Measurements from ENCODE around the gene KIF5A.

Gene KIF5A

GRCh38 chr12:57618966-57619433 lies 69.2 kb downstream of the KIF5A start:
- H3K4me1 ChIP-seq (ENCODE audit: control insufficient read depth, insufficient read depth, low read length, poor library complexity, severe bottlenecking): peaks cover 27% of the 10 kb centered on the region
- no peak for DNase-seq
- no peak overlapping the region for H3K4me3 ChIP-seq (ENCODE audit: insufficient read depth, low read depth, low read length, poor library complexity, severe bottlenecking)

DNA sequence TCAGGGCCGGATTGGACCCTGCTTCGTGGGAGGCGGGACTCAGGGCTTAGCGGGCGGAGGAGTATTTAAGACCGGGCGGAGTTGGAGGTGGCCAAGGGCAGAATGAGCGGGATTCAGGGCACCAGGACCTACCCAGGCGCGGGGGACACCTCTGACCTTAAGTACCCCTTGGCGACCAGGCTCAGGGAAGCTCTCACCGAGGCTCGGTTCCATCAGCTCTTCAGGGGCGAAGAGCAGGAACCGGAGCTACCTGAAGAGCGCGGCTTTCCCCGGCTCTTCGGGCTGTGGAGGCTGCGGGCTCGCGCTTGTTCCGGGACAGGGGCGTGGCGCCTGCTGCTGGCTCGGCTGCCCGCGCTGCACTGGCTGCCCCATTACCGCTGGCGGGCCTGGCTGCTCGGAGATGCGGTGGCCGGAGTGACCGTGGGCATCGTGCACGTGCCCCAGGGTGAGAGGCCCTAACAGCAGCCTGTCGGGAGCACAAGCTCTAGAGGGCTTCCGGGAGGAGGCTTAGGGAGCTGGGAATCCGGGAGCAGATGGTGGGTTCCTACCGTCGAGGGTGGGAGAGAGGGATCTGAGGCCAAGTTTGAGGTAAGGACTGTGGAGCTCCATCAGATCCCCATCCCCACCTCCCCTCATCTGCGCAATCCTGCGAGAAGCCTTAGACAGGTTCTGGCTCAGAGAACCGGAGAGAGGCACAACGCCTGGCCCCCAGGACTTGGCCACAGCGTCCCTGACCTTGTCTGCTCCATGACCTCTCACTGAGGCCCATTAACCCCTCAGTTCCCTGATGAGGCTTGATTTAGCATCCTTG lies 69.8 kb downstream of the KIF5A start:
- H3K4me1 ChIP-seq (ENCODE audit: control insufficient read depth, insufficient read depth, low read length, poor library complexity, severe bottlenecking): peaks cover 27% of the 10 kb centered on the region
- H3K4me3 ChIP-seq (ENCODE audit: insufficient read depth, low read depth, low read length, poor library complexity, severe bottlenecking): no peak overlapping the region
- no peaks in the 10 kb centered on the region for H3K9me3 ChIP-seq (ENCODE audit: control insufficient read depth, low read length)
- DNase-seq: no peak
- H3K27me3 ChIP-seq (replicated peaks; ENCODE audit: control insufficient read depth, insufficient read depth, low read length, poor library complexity, severe bottlenecking): peaks cover 66% of the 10 kb centered on the region
- no peaks in the 10 kb centered on the region for H3K36me3 ChIP-seq (ENCODE audit: control insufficient read depth, insufficient read depth, low read length)
- H3K27ac ChIP-seq (ENCODE audit: insufficient read depth, low read length, poor library complexity, severe bottlenecking): no peak overlapping the region

More at GRCh38 chr12:57618966-57619433, 69.2 kb downstream of the KIF5A start:
- no peaks in the 10 kb centered on the region for H3K36me3 ChIP-seq (ENCODE audit: control insufficient read depth, insufficient read depth, low read length)
- no peak overlapping the region for H3K27ac ChIP-seq (ENCODE audit: insufficient read depth, low read length, poor library complexity, severe bottlenecking)
- peaks cover 62% of the 10 kb centered on the region for H3K27me3 ChIP-seq (replicated peaks; ENCODE audit: control insufficient read depth, insufficient read depth, low read length, poor library complexity, severe bottlenecking)
- no peaks in the 10 kb centered on the region for H3K9me3 ChIP-seq (ENCODE audit: control insufficient read depth, low read length)

DNA sequence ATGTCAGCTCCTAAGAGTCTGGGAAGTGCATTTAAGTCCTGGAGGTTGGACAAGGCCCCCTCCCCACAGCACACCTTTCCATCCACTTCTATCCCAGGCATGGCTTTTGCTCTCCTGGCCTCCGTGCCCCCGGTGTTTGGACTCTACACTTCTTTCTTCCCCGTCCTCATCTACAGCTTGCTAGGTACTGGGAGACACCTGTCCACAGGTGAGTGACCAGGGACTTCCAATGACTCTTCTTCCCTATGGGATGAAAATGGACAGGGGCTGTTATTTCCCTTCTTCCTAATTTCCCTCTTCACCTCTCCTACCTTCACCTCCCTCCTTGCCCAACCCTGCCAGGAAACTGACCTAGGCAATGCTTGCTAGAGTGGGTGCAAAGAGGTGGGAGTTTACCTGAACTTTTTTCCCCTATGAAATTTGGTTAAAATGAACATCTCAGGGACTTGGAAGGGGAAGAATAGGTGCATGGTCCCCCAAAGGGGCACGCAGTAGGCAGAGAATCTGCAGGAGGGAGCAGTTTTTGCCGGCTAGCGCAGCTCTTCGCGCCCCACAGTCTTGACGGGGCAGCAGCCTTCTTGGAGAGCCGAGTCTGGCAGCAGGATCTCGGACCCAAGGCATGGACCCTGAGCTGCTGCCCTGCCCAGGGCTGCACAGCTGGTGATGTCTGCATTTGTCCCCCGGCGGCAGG lies 70.5 kb downstream of the KIF5A start:
- Histone ChIP-seq H3K9me3 (ENCODE audit: control insufficient read depth, low read length) (no peaks in the 10 kb centered on the region), H3K36me3 (ENCODE audit: control insufficient read depth, insufficient read depth, low read length) (no peaks in the 10 kb centered on the region), H3K4me1 (ENCODE audit: control insufficient read depth, insufficient read depth, low read length, poor library complexity, severe bottlenecking) (peaks cover 27% of the 10 kb centered on the region), H3K4me3 (ENCODE audit: insufficient read depth, low read depth, low read length, poor library complexity, severe bottlenecking) (peak overlapping the region; percentile 55), H3K27me3 (replicated peaks; ENCODE audit: control insufficient read depth, insufficient read depth, low read length, poor library complexity, severe bottlenecking) (peaks cover 74% of the 10 kb centered on the region), H3K27ac (ENCODE audit: insufficient read depth, low read length, poor library complexity, severe bottlenecking) (no peak overlapping the region)
- DNase-seq: no peak

DNA sequence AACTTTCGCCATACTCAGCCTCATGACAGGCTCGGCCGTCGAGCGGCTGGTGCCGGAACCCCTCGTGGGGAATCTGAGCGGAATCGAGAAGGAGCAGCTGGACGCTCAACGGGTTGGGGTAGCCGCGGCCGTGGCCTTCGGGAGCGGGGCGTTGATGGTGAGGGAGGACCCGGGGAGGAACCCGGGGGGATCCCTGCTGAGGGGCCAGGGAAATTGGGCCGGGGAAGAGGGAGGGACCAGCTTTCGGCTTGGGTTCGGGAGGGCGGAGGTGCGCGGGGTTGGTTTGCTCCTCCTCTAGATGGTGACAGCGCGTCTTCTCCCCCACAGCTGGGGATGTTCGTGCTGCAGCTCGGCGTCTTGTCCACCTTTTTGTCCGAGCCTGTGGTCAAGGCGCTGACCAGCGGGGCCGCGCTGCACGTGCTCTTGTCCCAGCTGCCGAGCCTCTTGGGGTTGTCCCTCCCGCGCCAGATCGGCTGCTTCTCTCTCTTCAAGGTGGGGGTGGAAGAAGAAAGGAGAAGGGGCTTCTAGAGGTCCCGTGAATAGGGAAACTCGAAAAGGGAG lies 71.2 kb downstream of the KIF5A start:
- Histone ChIP-seq H3K4me1 (ENCODE audit: control insufficient read depth, insufficient read depth, low read length, poor library complexity, severe bottlenecking) (peaks cover 27% of the 10 kb centered on the region), H3K4me3 (ENCODE audit: insufficient read depth, low read depth, low read length, poor library complexity, severe bottlenecking) (peak overlapping the region; percentile 55), H3K27ac (ENCODE audit: insufficient read depth, low read length, poor library complexity, severe bottlenecking) (no peak overlapping the region), H3K27me3 (replicated peaks; ENCODE audit: control insufficient read depth, insufficient read depth, low read length, poor library complexity, severe bottlenecking) (peaks cover 79% of the 10 kb centered on the region), H3K9me3 (ENCODE audit: control insufficient read depth, low read length) (no peaks in the 10 kb centered on the region), H3K36me3 (ENCODE audit: control insufficient read depth, insufficient read depth, low read length) (no peaks in the 10 kb centered on the region)
- no peak for DNase-seq

GRCh38 chr12:57621497-57622292 lies 71.9 kb downstream of the KIF5A start:
- Histone ChIP-seq H3K9me3 (ENCODE audit: control insufficient read depth, low read length) (no peaks in the 10 kb centered on the region), H3K4me1 (ENCODE audit: control insufficient read depth, insufficient read depth, low read length, poor library complexity, severe bottlenecking) (peaks cover 27% of the 10 kb centered on the region), H3K4me3 (ENCODE audit: insufficient read depth, low read depth, low read length, poor library complexity, severe bottlenecking) (peak overlapping the region; percentile 55), H3K27ac (ENCODE audit: insufficient read depth, low read length, poor library complexity, severe bottlenecking) (no peak overlapping the region), H3K27me3 (replicated peaks; ENCODE audit: control insufficient read depth, insufficient read depth, low read length, poor library complexity, severe bottlenecking) (peaks cover 86% of the 10 kb centered on the region), H3K36me3 (ENCODE audit: control insufficient read depth, insufficient read depth, low read length) (no peaks in the 10 kb centered on the region)
- peak; percentile 20 to 37 (median 21) for DNase-seq

- Histone ChIP-seq H3K27ac (ENCODE audit: insufficient read depth, low read length, poor library complexity, severe bottlenecking) (no peak overlapping the region), H3K27me3 (replicated peaks; ENCODE audit: control insufficient read depth, insufficient read depth, low read length, poor library complexity, severe bottlenecking) (peaks cover 90% of the 10 kb centered on the region), H3K4me1 (ENCODE audit: control insufficient read depth, insufficient read depth, low read length, poor library complexity, severe bottlenecking) (peaks cover 30% of the 10 kb centered on the region), H3K4me3 (ENCODE audit: insufficient read depth, low read depth, low read length, poor library complexity, severe bottlenecking) (no peak overlapping the region), H3K9me3 (ENCODE audit: control insufficient read depth, low read length) (no peaks in the 10 kb centered on the region), H3K36me3 (ENCODE audit: control insufficient read depth, insufficient read depth, low read length) (no peaks in the 10 kb centered on the region)
- DNase-seq: no peak
These were observed 72.7 kb downstream of the KIF5A start for GRCh38 chr12:57622293-57623245.

DNA sequence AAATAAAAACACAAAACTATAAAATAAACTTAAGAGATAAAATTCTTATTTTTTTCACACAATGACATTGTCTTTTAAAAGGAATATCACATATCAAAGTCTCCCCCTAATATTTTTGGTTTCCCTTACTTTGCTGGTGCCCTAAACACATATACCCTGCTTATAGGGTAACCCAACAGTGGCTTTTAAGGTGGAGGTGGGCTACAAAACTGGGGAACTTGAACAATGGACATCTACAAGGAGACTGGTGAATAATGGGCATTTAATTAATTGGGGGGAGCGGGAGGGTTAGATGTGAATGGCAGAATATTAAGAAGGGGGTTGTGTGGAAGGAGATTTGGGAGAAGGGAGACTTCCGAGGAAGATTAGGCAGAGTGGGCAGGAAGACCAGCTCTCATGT lies 73.5 kb downstream of the KIF5A start:
- peaks cover 91% of the 10 kb centered on the region for H3K27me3 ChIP-seq (replicated peaks; ENCODE audit: control insufficient read depth, insufficient read depth, low read length, poor library complexity, severe bottlenecking)
- no peak for DNase-seq

GRCh38 chr12:57623811-57624390 lies 74.1 kb downstream of the KIF5A start:
- Histone ChIP-seq H3K4me1 (ENCODE audit: control insufficient read depth, insufficient read depth, low read length, poor library complexity, severe bottlenecking) (peaks cover 35% of the 10 kb centered on the region), H3K4me3 (ENCODE audit: insufficient read depth, low read depth, low read length, poor library complexity, severe bottlenecking) (no peak overlapping the region), H3K9me3 (ENCODE audit: control insufficient read depth, low read length) (no peaks in the 10 kb centered on the region), H3K36me3 (ENCODE audit: control insufficient read depth, insufficient read depth, low read length) (no peaks in the 10 kb centered on the region), H3K27ac (ENCODE audit: insufficient read depth, low read length, poor library complexity, severe bottlenecking) (no peak overlapping the region), H3K27me3 (replicated peaks; ENCODE audit: control insufficient read depth, insufficient read depth, low read length, poor library complexity, severe bottlenecking) (peaks cover 95% of the 10 kb centered on the region)
- no peak for DNase-seq

More for the DNA sequence above, 73.5 kb downstream of the KIF5A start:
- no peaks in the 10 kb centered on the region for H3K36me3 ChIP-seq (ENCODE audit: control insufficient read depth, insufficient read depth, low read length)
- peaks cover 35% of the 10 kb centered on the region for H3K4me1 ChIP-seq (ENCODE audit: control insufficient read depth, insufficient read depth, low read length, poor library complexity, severe bottlenecking)
- H3K27ac ChIP-seq (ENCODE audit: insufficient read depth, low read length, poor library complexity, severe bottlenecking): no peak overlapping the region
- H3K4me3 ChIP-seq (ENCODE audit: insufficient read depth, low read depth, low read length, poor library complexity, severe bottlenecking): no peak overlapping the region
- H3K9me3 ChIP-seq (ENCODE audit: control insufficient read depth, low read length): no peaks in the 10 kb centered on the region

All from effector memory CD4-positive, alpha-beta T cell (primary cell).